HUDEP-2 (cell line): ENCODE results near the gene PLEKHG5.

ENCODE experiments used
- DNase-seq, 76 experiments: peaks; one replicate each; lab custom pipeline; 2025; ENCODE audit not compliant: unreplicated experiment in 76 of 76; lab: John Stamatoyannopoulos, UW

PLEKHG5 gene

DNA sequence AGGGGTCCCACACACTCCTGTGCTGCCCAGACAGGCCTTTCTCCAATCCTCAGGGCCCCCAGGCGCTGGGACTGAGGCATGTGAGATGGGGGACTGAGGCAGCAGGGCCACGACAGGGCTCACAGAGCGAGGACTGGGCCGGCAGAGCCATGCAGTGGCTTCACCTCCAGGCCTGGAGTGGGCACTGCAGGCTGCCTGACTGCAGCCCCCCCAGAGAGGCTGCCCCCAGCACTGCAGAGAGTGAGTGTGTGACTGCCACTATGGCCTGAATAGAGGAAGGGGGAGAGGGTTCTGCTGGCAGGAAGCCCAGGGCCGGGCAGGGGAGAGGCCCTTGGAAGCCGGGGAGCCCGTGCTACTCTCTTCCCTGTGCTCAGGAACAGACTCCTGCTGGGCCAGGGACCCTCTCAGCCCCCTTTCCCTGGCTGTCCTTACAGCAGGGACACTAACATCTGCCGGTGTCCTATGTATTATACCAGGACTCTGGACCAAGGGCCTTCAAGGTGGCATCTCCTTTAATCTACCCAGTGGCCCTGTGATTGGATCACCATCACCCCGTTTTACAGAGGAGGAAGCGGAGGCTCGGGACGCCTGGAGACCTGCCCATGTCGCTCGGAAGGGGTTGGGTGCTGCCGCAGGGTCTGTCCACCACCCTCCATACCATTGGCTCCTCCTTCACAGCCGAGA is 20.2 kb upstream of the PLEKHG5 start:
- peak in 1 of 76 experiments; percentile 16 for DNase-seq

DNA sequence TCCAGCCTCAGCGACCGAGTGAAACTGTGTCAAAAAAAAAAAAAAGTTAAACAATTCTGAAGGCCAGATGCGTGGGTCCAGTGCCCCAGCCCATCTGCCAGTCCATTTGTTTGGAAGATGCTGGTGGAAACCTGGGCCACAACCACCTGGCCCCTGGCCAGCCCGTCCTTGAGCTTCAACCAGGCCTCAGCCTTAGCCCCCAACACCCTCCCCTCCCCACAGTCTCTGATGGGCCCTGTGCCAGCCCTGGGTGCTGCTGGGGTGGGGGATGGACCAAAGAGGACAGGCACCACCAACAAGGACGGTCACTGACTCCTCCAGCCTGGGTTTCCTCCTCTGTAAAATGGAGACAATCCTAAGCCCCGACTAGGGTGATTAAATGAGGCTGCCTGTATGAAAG is 19.6 kb upstream of the PLEKHG5 start:
- no peak for DNase-seq

DNA sequence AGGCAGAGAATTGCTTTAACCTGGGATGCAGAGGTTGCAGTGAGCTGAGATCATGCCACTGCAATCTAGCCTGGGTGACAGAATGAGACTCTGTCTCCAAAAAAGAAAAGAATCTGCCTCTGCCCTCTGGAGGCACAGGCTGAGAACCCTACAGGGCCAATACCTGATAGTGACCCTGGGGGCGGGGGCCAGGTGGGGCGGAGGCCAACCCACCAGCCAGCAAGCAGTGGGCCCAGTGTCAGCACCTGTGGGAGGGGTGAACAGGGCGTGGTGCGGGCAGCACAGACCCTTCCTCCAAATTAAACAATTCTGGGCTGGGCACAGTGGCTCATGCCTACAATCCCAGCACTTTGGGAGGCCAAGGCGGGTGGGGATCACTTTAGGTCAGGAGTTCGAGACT is 19.0 kb upstream of the PLEKHG5 start:
- DNase-seq: no peak

DNA sequence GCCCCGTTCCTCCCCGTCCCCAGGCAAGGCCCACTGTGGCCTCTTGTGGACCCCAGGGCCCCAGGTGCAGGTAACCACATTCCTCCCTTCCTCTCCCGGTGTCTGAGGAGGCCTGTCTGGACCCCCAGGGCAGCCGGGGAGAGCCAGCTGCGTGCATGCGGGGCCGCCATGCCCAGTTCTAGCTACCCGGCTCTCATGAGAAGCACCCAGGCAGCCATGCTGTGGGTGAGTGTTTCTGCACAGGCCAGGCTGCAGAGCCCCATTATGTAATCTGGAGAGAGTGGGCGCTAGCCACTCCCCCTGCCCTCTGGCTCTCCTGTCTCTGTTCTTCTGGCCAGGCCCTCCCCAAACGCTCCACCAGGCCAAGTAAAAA is 18.4 kb upstream of the PLEKHG5 start:
- no peak for DNase-seq

DNA sequence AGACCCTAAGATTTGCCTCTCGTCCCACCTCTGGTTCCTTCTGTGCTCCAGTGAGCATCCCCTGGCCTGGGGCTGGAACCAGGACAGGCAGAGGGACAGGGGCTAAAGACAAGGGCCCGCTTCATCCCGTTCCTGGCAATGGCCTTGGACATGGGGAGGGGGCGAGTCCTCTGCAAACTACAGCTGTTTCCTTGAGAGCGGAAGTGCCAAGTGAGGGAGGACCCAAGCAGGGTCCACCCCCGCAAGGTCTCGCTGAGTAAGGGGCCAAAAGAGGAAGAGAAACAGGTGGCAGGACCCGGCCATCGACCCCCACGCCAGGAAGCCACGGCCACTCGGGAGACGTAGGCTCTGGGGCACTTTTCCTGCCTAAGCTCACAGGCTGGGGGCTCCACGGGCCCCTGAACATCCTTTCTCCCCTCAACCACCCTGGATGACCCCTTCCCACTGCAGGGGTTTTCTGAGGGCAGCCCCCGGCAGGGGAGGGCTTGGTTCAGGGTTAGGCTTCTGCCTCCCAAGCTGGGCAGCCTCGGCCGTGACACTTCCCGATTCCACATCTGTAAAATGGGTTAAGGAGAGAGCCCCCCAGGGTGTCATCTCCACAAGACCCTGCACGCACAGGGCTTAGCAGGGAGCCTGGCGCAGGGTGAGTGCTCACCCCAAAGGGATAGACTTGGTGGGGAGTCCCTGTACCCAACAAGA is 17.9 kb upstream of the PLEKHG5 start:
- no peak for DNase-seq

DNA sequence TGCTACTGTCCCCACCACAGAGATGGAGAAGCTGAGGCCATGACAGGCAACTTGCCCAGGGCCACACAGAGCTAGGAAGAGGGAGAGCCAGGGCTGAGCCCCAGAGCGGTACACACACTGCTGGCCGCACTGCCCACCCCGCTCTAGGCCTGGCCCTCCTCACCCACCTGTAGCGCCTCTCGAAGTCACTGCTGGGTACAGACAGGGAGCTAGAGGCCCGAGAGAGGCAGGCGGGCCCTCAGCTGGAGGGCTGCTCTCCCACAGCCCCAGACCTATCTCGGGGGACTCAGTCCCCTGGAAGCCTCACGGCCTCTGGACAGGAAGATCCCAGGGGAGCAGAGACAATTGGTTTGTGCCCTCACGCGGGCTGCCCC is 17.3 kb upstream of the PLEKHG5 start:
- no peak for DNase-seq

DNA sequence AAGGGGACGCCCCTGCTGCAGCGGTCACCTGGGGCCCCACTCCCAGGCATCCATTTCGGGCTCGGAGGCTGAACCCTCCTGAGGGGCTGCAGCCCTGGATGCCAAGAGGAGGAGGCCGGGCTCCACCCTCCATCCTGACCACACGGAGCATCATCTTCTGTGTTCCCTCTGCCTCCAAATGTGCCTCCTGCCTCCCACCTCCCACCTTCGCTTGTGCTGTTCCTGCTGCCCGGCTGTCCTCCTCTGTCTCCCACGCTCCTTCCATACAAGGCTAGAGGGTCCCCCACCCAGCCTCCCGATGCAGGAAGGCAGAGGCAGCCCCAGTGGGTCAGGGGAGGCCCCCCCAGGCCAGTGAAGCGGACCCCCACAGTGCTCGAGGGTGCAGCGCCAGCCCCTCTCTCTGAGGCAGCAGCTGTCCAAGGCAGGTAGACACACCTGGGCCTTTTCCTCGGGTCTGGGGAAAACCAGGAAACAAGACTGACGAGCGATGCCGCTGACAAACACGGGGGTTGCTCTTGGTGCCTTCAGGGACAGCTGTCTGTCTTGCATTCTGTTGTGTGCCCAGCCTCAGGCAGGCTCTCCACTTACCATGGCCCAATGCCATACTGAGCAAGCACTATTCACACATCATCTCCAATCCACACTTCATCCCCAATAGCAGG is 16.8 kb upstream of the PLEKHG5 start:
- no peak for DNase-seq

DNA sequence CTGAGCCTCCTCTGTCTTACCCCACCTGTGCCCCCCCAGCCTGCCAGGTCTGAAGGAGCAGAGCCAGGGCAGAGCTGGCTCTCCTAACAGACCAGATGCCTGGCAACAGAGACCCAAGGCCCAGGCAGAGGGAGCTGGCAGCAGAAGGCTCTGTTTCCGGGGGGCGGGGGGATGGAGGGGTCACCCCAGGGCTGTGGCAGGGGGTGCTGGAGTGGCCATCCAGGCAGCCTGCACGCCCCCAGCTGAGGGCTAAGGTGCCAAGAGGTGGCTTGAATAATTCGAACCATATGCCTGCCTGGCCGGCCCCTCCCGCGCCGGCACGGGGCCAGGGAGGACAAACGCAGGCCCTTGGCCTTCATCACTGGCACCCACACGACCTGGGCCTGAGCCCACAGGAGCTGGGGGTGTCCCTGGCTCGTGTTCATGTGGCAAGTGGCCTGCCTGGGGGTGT is 16.0 kb upstream of the PLEKHG5 start:
- no peak for DNase-seq

DNA sequence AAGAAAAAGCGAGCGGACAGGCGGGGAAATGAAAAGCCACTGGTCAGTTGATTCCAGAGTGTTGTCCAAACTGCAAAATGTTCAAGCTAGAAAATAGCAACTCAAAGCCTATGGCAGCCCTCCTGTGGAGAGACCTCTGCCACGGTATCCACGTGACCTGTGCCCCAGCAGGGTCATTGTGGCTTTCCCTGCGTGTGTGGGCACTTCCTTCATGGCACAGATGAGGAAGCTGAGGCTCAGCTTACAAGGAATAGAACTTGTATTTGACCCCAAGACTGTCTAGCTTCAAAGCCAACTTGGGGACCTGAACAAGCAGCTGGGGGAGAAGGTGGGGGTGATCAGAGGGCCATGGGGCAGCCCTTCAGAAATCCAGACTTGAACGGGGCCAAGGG is 15.6 kb upstream of the PLEKHG5 start:
- no peak for DNase-seq

DNA sequence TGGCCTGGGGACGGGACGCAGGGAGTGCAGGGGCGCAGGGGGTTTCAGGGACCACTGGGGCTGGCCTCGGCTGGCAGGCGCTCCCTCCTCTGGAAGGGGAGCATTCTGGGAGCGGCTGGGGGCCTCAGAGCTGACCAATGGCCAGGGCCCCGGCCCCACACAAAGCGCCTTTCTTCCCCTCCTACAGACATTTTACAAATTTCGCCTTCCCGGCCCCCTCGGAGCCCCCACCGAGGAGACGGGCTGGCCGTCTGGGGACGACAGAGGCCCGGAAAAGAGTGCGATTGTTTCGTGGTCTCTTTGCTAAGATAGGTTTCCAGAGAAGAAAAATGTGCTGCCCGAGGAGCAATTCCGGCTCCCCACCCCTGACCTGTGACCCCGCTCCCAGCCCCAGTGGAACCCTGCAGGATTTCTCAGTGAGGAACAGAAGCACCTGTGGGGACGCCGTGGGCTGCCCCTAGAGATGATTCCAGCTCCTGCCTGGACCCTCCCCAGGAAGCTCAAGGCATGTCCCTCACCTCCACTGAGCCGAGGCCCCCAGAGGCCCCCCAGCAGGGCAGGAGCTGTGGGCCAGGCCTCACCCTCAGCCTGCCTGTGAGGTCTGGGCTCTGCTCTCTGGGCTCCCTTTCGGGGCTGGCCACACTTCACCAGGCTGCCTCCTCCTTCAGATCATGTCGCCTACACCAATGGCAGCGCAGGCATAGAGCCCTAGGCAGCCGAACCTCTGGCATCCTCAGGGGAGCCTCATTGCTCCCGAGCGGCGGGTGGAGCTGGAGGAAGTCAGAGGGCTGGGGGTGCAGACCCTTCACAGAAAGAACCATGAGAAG is 15.0 kb upstream of the PLEKHG5 start:
- DNase-seq: no peak

DNA sequence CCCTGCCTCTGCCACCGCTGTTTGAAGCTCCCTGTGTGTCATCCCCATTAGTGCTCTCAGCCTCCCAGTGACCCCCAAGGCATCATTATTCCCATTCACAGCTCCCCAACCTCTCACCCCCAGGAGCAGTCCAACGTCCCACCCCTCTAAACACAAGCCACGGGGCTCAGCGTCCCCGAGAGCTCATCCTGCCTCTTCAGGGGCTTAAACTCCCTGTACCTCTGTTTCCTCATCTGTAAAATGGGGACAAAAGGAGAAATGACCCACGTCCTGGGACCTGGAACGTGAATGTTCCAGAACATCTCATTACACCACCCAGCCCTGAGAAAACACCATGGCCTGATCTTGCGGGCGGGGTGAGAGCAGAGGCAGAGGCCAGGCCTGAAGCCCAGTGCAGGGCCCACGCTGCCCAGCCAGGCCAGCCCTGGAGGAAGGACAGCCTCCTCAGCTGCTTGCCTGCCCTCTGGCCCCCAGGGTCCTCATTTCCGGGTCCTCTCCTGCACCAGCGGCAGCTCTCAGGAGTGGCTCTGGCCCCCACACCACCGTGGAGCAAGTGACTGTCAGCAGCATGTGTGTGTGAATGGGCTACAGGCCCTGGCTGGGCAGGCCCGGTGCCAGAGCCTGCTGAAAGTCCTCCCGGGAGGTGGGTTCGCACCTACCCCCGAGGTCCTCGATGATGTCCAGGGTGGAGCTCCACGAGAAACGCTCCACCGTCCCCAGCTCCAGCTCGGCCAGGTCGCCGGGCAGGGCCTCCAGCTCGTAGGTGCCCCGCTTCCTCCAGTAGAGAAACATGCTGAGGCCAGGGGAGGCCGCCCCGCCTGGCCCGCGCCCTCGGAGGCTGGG is 14.1 kb upstream of the PLEKHG5 start:
- DNase-seq: no peak

DNA sequence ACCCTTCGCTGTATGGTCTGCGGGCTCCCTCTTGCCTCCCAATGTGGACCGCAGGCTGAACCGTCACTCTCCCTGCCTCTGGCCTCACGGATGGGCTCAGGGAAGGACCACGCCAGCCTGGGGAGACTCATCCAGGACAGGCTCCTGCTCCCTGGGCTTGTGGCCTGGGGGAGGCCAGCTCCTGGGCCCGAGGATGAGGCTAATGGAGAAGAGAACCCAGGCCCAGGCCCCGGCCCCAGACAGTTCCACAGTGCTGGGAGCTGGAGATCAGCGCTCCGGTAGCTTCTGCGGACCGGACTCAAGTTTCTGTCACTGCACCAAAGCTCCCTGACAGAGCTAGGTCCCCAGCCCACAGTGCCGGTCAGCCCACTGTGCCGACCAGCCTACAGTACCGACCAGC is 13.4 kb upstream of the PLEKHG5 start:
- DNase-seq: no peak

DNA sequence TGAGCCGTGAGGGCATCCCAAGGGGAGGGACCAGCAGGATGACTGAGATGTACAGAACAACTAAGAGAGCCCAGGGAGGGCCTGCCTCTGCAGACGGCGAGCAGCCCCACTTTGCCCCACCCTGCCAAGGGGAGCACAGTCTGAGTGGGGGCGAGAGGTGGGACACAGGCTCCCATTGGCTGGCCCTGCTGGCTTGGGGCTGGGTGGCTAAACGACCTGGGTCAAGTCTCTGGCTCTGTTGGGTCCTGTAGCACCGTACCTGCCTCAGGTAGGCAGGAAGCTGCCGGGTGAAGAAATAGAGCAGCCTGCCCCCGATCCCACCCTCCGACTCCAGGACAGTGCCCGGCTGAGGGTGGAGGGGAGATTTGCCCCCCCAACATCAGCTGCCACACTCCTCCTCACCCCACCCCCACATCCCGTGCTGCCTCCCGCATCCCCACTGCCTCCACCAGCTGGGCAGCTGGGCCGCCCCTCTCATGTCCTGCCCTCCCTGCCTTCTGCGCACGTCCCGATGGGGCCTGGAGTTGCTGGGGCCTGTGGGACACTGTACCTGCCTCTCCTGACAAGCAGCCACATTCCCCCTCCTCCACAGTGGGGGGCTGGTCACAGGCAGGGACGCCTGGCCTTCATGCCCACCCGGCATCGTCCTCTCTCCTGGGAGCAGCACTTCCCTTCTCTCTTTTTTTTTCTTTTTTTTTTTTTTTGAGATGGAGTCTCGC is 12.6 kb upstream of the PLEKHG5 start:
- no peak for DNase-seq

DNA sequence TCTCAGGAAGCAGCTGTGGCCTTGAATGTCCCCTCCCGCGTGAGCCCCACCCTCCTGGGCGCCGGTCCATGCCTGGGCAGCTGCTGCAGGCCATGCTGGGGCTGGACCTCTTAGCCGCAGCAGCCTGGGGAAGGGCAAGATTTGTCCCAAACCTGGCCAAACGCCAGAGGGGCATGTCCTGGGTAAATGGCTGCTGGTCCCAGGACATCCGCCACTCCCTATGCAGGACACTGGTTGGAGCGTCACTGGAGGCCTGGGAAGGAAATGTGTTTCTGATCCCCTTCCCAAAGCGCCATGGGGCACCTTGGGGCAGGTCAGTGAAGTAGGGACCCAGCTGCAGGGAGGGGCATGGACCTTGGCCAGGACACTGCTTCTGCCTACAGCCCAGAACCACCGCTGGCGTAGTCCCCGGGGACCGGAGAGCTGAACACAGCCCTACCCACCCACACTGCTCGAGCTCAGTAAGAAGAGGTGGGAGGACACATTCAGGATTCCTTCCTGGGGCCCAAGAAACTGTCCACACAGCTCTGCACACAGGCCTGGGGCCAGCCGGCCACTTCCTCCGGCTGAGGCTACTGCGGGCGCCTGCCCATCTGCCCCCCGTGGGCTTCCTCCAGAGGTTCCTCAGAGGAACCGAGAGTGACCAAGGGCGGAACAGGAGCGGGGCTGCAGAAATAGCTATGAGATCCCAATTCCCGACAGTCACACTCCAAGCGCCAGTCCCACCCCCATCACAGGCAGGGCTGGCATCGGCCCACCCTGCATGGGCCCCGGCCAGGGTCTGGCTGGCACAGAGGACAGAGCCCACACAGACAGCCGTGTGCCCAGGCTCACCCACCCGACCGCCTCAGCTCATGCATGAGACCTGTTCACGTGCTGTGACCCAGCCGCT is 10.8 kb upstream of the PLEKHG5 start:
- peak in 1 of 76 experiments; percentile 17 for DNase-seq

DNA sequence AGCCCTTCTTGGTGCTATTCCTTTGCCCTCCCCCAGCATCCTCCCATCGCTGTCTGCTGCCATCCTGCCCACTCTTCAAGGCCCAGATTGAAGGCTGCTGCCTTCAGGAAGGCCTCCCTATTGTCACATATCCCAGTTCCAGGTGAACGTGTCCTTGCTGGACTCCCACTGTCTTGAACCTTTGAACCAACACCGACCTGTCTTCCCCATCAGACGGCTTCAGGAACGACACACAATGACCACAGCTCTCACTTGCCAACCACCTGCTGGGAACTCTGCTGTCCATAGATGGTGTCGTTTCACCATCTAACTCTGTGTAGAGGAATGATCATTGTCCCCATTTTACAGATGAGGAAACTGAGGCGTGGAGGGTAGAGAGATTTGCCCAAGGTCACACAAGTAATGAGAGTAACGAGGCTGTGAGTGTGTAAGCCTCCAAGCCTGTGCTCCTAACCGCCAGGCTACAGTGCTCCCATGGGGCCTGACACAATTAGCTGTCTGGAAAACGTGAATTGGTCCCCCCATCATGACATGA is 9.9 kb upstream of the PLEKHG5 start:
- no peak for DNase-seq

DNA sequence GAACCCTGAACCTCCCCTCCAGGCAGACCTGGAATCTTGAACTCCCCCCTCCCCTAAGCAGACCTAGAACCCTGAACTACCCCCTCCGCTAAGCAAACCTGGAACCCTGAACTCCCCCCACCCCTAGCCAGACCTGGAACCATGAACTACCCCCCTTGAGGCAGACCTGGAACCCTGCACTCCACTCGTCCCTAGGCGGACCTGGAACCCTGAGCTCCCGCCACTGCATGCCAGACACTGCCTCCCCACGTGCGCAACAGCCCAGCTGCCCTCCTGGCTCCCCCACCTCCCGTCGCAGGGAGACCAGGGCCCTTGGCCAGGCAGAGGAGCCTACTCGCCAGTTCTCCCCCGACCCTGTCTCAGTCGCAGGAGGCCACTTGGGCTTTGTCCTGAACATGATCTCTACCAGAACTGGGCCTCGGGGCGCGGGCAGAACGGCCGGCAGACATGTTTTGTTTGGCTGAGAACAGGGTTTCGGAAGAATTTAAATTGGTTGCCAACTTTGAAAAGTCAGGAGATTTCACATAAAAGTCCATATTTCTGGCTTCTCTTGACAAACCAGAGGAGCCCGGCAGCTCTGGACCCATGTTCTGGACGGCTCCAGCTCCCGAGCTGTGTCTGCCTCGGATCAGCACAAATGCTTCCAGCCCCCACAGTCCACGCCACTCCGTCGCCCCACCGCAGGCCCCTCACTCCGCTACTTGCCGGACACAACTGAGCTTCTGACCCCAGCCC is 9.2 kb upstream of the PLEKHG5 start:
- no peak for DNase-seq

DNA sequence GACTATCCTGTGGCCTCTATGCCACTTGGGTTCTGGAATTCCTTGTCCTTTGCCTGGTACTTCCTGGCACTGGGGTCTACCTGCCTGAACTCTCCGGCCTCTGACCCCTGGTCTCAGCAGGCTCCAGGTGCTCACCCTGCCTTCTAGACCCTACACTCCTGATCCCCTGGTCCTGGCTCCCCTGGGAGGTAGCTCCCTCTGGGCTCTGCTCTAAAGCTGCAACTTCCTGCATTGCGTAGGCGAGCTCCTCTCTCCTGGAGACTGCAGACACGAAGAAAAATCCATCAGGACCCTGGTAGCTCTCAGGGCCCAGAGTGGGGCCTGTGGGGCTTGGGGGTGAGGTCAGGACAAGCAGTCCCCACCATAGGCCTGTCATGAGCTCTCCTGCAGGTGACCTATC is 7.8 kb upstream of the PLEKHG5 start:
- no peak for DNase-seq

DNA sequence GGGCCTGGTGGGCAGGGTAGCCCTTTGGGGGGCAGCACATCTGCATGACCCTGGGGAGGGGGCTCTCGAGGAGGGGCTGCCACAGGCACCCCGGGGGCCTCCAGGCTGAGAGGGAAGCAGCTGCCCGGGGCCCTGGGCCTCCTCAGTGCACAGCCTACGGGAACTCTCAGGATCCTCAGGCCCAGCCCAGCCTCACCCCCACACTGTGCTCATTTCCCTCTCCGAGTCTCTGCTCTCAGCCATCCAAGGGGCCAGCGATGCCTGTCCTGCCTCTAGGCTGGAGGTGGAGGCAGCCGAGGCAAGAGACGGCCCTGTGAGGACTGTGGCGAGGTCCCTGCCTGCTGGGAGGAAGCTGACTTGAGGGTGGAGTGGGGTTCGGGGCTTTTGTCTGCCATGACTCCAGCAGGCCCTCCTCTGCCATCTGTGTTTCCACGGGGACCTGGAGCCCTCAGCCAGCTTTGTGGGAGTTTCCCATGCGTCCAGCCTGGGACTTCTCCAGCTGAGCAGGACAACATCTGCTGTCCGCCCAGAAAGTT is 7.2 kb upstream of the PLEKHG5 start:
- no peak for DNase-seq
